Nephron (organoid): ENCODE measurements around the gene PLCB3.
"Not testable (repeated sequence)": the region's sequence is repeated elsewhere in the genome, so short reads cannot be mapped to it uniquely, and the experiment has no call there.

Experiments used
- H3K27ac Mint-ChIP-seq, 3 experiments: 2 replicates each; pipeline ENCODE4 v1.8.0; 2020; ENCODE audit warnings: mixed read lengths in 3 of 3, mild to moderate bottlenecking in 2 of 3, moderate library complexity in 1 of 3
- H3K27me3 Mint-ChIP-seq: 2 replicates; pipeline ENCODE4 v1.8.0; 2021; ENCODE audit warnings: low read depth, mild to moderate bottlenecking, moderate library complexity, mixed read lengths
- H3K36me3 Mint-ChIP-seq: 2 replicates; pipeline ENCODE4 v1.8.0; 2020; ENCODE audit warnings: low read depth, mixed read lengths
- H3K4me1 Mint-ChIP-seq: 2 replicates; pipeline ENCODE4 v1.8.0; 2020; ENCODE audit warnings: mixed read lengths
- H3K4me3 Mint-ChIP-seq, 3 experiments: 2 replicates each; pipeline ENCODE4 v1.8.0; 2020; ENCODE audit warnings: mild to moderate bottlenecking in 3 of 3, mixed read lengths in 3 of 3, moderate library complexity in 2 of 3
- H3K9me3 Mint-ChIP-seq: 2 replicates; pipeline ENCODE4 v1.8.0; 2020; ENCODE audit warnings: mixed read lengths
- CTCF ChIP-seq, 3 experiments: fragments of 200-600 bp; sonication (generic); IDR thresholded peaks; one replicate each; pipeline ENCODE4 v1.5.0; 2021; ENCODE audit warnings: antibody characterized with exemption in 3 of 3; ENCODE audit not compliant: unreplicated experiment in 3 of 3

The PLCB3 gene

DNA sequence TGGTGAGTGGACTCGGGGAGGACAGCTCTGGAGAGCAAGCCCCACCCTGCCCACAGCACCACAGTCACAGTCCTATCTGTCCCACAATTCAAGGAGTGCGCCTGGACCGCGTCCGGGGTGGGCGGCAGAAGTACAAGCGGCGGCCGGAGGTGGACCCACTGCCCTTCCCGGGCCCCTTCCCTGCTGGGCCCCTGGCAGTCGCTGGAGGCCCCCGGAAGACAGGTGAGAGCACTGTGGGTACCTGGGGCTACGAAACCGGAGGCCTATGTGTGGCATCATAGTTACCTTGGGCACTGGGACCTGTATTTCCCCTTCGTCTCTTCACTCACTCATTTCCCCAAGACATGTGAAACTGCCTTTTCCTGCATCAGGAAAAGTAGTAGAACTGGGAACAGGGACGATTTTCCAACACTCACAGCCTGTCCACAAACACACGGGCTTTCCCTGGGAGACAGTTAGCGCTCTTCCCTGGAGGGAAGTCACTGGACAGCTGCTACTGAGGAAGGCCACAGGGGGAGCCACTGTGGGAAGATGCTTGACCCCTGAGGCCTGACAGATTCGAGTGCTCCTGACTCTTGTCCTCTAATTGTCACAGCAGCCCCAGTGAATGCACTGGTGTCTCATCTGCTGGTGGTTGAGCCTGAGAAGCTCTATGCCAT, 62.9 kb downstream of the PLCB3 start:
- Mint-ChIP-seq H3K4me1 (peaks cover 19% of the 10 kb centered on the region), H3K4me3 (peak overlapping the region; percentile 52 to 70 (median 59)), H3K9me3 (no peaks in the 10 kb centered on the region), H3K36me3 (peaks cover 16% of the 10 kb centered on the region), H3K27ac (peak overlapping the region in 2 of 3 experiments; percentile 51 to 63), H3K27me3 (no peaks in the 10 kb centered on the region)
- TF ChIP-seq CTCF (IDR thresholded peaks at IDR 0.05; ENCODE audit: unreplicated experiment in 3 of 3) = peak in 2 of 3 experiments; percentile 5 to 10

GRCh38 chr11:64314805-64315561, 63.7 kb downstream of the PLCB3 start:
- Mint-ChIP-seq H3K27me3 (no peaks in the 10 kb centered on the region), H3K4me1 (peaks cover 21% of the 10 kb centered on the region), H3K9me3 (no peaks in the 10 kb centered on the region), H3K36me3 (peaks cover 16% of the 10 kb centered on the region), H3K27ac (no peak overlapping the region), H3K4me3 (peak overlapping the region; percentile 56 to 72 (median 70))
- TF ChIP-seq CTCF (IDR thresholded peaks at IDR 0.05; ENCODE audit: unreplicated experiment in 3 of 3) = no peak

DNA sequence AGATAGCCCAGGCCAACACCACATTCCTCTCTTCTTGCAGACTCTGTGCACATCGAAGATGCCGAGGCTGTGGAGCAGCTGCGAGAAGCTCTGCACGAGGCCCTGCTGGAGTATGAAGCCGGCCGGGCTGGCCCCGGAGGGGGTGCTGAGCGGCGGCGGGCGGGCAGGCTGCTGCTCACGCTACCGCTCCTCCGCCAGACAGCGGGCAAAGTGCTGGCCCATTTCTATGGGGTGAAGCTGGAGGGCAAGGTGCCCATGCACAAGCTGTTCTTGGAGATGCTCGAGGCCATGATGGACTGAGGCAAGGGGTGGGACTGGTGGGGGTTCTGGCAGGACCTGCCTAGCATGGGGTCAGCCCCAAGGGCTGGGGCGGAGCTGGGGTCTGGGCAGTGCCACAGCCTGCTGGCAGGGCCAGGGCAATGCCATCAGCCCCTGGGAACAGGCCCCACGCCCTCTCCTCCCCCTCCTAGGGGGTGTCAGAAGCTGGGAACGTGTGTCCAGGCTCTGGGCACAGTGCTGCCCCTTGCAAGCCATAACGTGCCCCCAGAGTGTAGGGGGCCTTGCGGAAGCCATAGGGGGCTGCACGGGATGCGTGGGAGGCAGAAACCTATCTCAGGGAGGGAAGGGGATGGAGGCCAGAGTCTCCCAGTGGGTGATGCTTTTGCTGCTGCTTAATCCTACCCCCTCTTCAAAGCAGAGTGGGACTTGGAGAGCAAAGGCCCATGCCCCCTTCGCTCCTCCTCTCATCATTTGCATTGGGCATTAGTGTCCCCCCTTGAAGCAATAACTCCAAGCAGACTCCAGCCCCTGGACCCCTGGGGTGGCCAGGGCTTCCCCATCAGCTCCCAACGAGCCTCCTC, 64.6 kb downstream of the PLCB3 start:
- peak overlapping the region; percentile 94 to 99 (median 96) for H3K4me3 Mint-ChIP-seq
- peak overlapping the region in 2 of 3 experiments; percentile 100 for H3K27ac Mint-ChIP-seq
- peaks cover 21% of the 10 kb centered on the region for H3K4me1 Mint-ChIP-seq
- not testable (repeated sequence) for H3K27me3 Mint-ChIP-seq, H3K9me3 Mint-ChIP-seq
- peaks cover 16% of the 10 kb centered on the region for H3K36me3 Mint-ChIP-seq

DNA sequence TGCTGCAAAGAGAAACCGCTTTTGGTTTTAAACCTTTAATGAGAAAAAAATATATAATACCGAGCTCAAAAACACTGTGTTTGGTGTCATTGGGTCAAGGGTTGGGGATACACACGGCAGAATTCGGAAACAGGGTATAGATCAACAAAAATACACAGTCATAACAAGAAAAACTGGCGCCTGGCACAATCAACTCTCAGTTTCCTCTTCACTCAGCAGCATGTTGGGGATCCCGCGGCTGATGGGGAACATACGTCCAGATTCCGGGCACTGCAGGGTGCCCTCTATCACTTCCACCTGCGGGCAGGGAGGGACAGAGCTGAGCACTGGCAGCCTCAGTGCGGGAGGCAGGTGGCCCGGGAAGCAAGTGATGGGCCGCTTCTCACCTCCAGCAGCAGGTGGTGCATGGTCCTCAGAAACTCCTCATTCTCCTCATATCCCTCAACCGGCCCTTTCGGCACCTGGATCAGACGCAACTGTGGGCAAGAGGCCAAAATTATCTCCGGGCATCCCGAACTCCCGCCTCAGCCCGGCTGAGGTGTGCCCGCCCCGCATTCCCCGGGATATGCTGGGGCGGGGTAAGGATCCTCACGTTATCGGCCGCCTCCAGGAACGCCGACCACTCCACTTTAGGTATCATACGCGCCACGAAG, 65.5 kb downstream of the PLCB3 start:
- Mint-ChIP-seq H3K27ac (peak overlapping the region; percentile 100), H3K9me3 (no peaks in the 10 kb centered on the region), H3K36me3 (peaks cover 22% of the 10 kb centered on the region), H3K27me3 (no peaks in the 10 kb centered on the region), H3K4me1 (peaks cover 21% of the 10 kb centered on the region), H3K4me3 (peak overlapping the region; percentile 94 to 99 (median 96))
- no peak for TF ChIP-seq CTCF (IDR thresholded peaks at IDR 0.05; ENCODE audit: unreplicated experiment in 3 of 3)

GRCh38 chr11:64317325-64317960, 66.1 kb downstream of the PLCB3 start, which contains the start of gene TRMT112:
TSS of gene TRMT112 (minus strand) at chr11:64317559. CDS start at chr11:64317526, 33 bp downstream.
- no peak for TF ChIP-seq CTCF (IDR thresholded peaks at IDR 0.05; ENCODE audit: unreplicated experiment in 3 of 3)
- Mint-ChIP-seq H3K4me1 (peaks cover 21% of the 10 kb centered on the region), H3K9me3 (no peaks in the 10 kb centered on the region), H3K27me3 (no peaks in the 10 kb centered on the region), H3K36me3 (peaks cover 21% of the 10 kb centered on the region), H3K27ac (peak within 1 kb of the TSS; percentile 100), H3K4me3 (peak within 1 kb of the TSS; percentile 94 to 99 (median 96))
